K562 (cell line): Measurements from ENCODE around the gene CHST15. TPM values are rescaled to one million over a fixed set of nuclear protein-coding genes. Genes with fewer than 3 reads are reported as not detected.

Experiments used
- ATAC-seq: fragments of 200-7000 bp; cut with Tn5 transposase; 3 replicates; pipeline ENCODE4 v1.9.1; 2020; ENCODE audit warnings: moderate library complexity
- BruUV-seq: library from RNA; stranded (reverse); fragments of 400-500 nt; replicated peaks from 2 replicates; lab custom pipeline; 2021; lab: Mats Ljungman, UMichigan
- CTCF ChIA-PET: fragments of 300-600 bp; formaldehyde crosslinking; extraction: SDS; loops from one replicate; lab custom pipeline; 2021; ENCODE audit warnings: low intra/inter-chr PET ratio; lab: Yijun Ruan, JAX
- POLR2A ChIA-PET: fragments of 300-600, 350-650 bp; sonication (Branson Sonifier 250); formaldehyde crosslinking; extraction: SDS; loops from one replicate; lab custom pipeline; 2021; ENCODE audit warnings: antibody characterized with exemption, inconsistent platforms; lab: Yijun Ruan, JAX
- DNase-seq, 4 experiments: peaks; one replicate each; pipeline versions ENCODE4 v3.0.0 to v3.0.0-alpha.2; 2011 to 2018; ENCODE audit warnings: low spot score in 3 of 4, mixed read lengths in 3 of 4; ENCODE audit errors: extremely low read depth in 1 of 4
- FAIRE-seq: peaks from 2 replicates; lab custom pipeline; 2011; peaks lifted over from hg19 to GRCh38; lab: Jason Lieb, UNC
- H2AFZ ChIP-seq: 2 replicates; pipeline ENCODE4 v1.6.0; 2011; ENCODE audit warnings: low read depth, low read length, control low read depth, inconsistent platforms
- H3K27ac ChIP-seq: fragments of 200-600 bp; 3 replicates; pipeline ENCODE4 v1.8.0; 2011; ENCODE audit warnings: low read depth, mild to moderate bottlenecking, control low read depth, inconsistent platforms, low read length, moderate library complexity, mixed read lengths; ENCODE audit errors: extremely low read depth
- H3K27me3 ChIP-seq, 2 experiments: fragments of 300-600 bp in 1 of 2; 2 replicates in 1 of 2; 3 replicates in 1 of 2; pipeline versions ENCODE4 v1.6.0 to v1.8.0; 2011; ENCODE audit warnings: inconsistent platforms in 2 of 2, low read length in 2 of 2, mild to moderate bottlenecking in 1 of 2, mixed read lengths in 1 of 2, moderate library complexity in 1 of 2; ENCODE audit not compliant: control insufficient read depth in 2 of 2, insufficient read depth in 2 of 2
- H3K36me3 ChIP-seq: fragments of 300-600 bp; 3 replicates; pipeline ENCODE4 v1.8.0; 2011; ENCODE audit warnings: mild to moderate bottlenecking, low read length, inconsistent platforms; ENCODE audit not compliant: control insufficient read depth, insufficient read depth
- H3K4me1 ChIP-seq, 2 experiments: fragments of 200-600 bp in 1 of 2; replicated peaks in 1 of 2; 2 replicates in 1 of 2; 3 replicates in 1 of 2; pipeline versions ENCODE4 v1.5.1 to v1.8.0; 2011; ENCODE audit warnings: inconsistent platforms in 2 of 2, low read length in 2 of 2, mild to moderate bottlenecking in 1 of 2, mixed read lengths in 1 of 2, moderate library complexity in 1 of 2; ENCODE audit not compliant: control insufficient read depth in 2 of 2, insufficient read depth in 2 of 2
- H3K4me2 ChIP-seq: 2 replicates; pipeline ENCODE4 v1.6.1; 2011; ENCODE audit warnings: low read length, control low read depth, inconsistent platforms, mixed read lengths; ENCODE audit not compliant: insufficient read depth
- H3K4me3 ChIP-seq: fragments of 200-600 bp; sonication (generic), shearing (Covaris generic); 2 replicates; pipeline ENCODE4 v1.5.1; 2016; ENCODE audit warnings: control low read depth, inconsistent platforms
- H3K79me2 ChIP-seq: fragments of 200-600 bp; 3 replicates; pipeline ENCODE4 v1.8.0; 2011; ENCODE audit warnings: low read length, inconsistent platforms; ENCODE audit not compliant: control insufficient read depth, insufficient read depth
- H3K9ac ChIP-seq, 2 experiments: 2 replicates each; pipeline versions ENCODE4 v1.6.0 to v1.6.1; 2011; ENCODE audit warnings: low read depth in 2 of 2, low read length in 2 of 2, control low read depth in 1 of 2, inconsistent platforms in 1 of 2, mild to moderate bottlenecking in 1 of 2, mixed read lengths in 1 of 2; ENCODE audit not compliant: insufficient read depth in 1 of 2
- H3K9me1 ChIP-seq: one replicate; pipeline ENCODE4 v1.6.0; 2011; ENCODE audit warnings: inconsistent platforms, mild to moderate bottlenecking, low read length, moderate library complexity; ENCODE audit not compliant: control insufficient read depth, insufficient read depth
- H3K9me3 ChIP-seq: replicated peaks from 2 replicates; pipeline ENCODE4 v1.5.1; 2011; ENCODE audit warnings: low read depth, low read length, inconsistent platforms; ENCODE audit not compliant: control insufficient read depth, insufficient read depth
- H4K20me1 ChIP-seq: replicated peaks from 2 replicates; pipeline ENCODE4 v1.6.1; 2011; ENCODE audit warnings: low read length, inconsistent platforms, mixed read lengths; ENCODE audit not compliant: control insufficient read depth, insufficient read depth
- GATAD2B ChIP-seq: fragments of 450-650 bp; IDR thresholded peaks from 2 replicates; pipeline ENCODE4 v1.6.1; 2017; ENCODE audit warnings: mild to moderate bottlenecking, borderline replicate concordance
- KAT2B ChIP-seq: IDR thresholded peaks from one replicate; pipeline ENCODE4 v1.6.1; 2012; ENCODE audit warnings: low read depth, mild to moderate bottlenecking, control low read depth, inconsistent platforms, low read length, moderate library complexity
- NCOA6 ChIP-seq: fragments of 450-650 bp; IDR thresholded peaks from 2 replicates; pipeline ENCODE4 v1.6.1; 2017; ENCODE audit warnings: mild to moderate bottlenecking
- PTTG1 ChIP-seq: fragments of 450-650 bp; IDR thresholded peaks from 2 replicates; pipeline ENCODE4 v1.6.1; 2016; ENCODE audit warnings: low read depth, mild to moderate bottlenecking, missing genetic modification characterization, missing compliant biosample characterization
- WGBS: fragments of 100-300 bp; shearing (Covaris generic); methylation state at CpG from one replicate; pipeline ENCODE4 v1.1.6; 2016; ENCODE audit warnings: low coverage, mixed read lengths; ENCODE audit not compliant: insufficient coverage; ENCODE audit errors: missing lambda C conversion rate; 5-methylcytosine and 5-hydroxymethylcytosine counted together
- in situ Hi-C: fragments of 300-500 bp; cut with MboI; formaldehyde crosslinking; loops from 4 replicates; pipeline ENCODE4 v1.15.0; 2018; ENCODE audit warnings: inconsistent platforms, mixed read lengths
- intact Hi-C: fragments of 100-400 bp; cut with micrococcal nuclease; formaldehyde crosslinking; loops from 2 replicates; pipeline ENCODE4 v1.14.2; 2022
- polyA plus RNA-seq, 8 experiments: library from polyadenylated mRNA; depleted of rRNA in 4 of 8; stranded (reverse) in 5 of 8; unstranded in 3 of 8; fragments of >200 nt; fragmentation: Nextera tagmentation in 2 of 8; fragmentation: Illumina TruSeq in 1 of 8; extraction: Ambion mirVana in 2 of 8; extraction: Trizol in 1 of 8; gene quantifications; 2 replicates each; pipeline versions ENCODE4 v1.2.1 to v1.2.3, GENCODE V29; 2011 to 2014; ENCODE audit warnings: inconsistent platforms in 1 of 8, missing spikeins in 1 of 8
- total RNA-seq, 7 experiments: library from RNA; depleted of rRNA in 6 of 7; stranded (reverse); fragments of >200 nt in 6 of 7; fragmentation: Illumina TruSeq in 2 of 7; extraction: Trizol in 2 of 7; gene quantifications; 2 replicates each; pipeline versions ENCODE4 v1.2.1 to v1.2.3, GENCODE V29; 2011 to 2021; ENCODE audit warnings: low replicate concordance in 1 of 7
- TF ChIP-seq, protein P1 (sequence below): sonication (generic); formaldehyde crosslinking; IDR thresholded peaks from 2 replicates; pipeline ENCODE4 v1.8.1; 2023; ENCODE audit warnings: mild to moderate bottlenecking, missing genetic modification reagents

CHST15 gene
- total and polyA plus RNA-seq, 9 of the 15 experiments (the other 6 are each of a cell fraction or from before 2014, with no cell fraction given) = 0.04 to 0.16 (median 0.08) TPM

DNA sequence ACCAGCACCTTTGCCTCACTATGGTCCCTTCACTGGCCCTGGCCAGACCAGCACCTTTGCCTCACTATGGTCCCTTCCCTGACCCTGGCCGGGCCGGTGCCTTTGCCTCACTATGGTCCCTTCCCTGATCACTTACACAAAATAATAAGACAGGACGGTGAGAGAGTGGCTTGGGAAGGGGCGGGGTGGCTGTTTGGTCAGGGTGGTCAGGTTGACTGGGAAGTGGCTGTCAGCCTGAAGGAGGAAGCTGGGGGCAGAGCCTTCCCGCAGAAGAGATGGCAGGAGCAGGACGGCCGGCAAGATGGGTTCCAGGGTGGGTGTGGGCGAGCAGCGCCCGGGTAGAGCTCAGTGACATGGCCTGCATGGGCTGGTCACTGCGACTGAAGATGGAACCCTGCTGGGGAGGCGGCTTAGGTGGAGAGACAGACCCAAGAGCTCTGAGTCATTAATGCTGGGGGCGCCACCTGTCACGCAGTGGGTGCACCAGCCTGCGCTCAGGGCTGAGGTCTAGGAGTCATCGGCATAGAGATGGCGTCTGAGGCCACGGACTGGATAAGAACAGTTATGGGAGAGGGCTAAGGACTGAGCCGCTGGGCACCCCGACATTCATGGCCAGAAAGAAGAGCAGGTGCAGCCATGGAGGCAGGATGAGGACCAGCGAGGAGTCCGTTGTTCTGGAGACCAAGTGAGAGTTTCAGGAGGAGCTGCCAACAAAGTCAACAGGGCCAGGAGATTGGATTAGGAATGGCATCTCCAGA is 91.8 kb downstream of the CHST15 start:
- in situ Hi-C loops (loop anchor here (5.0 to 25.0 kb wide), 2 partner anchors 381 to 511 kb away; no protein-coding TSS in a partner anchor), intact Hi-C loops (no loop called here)
- no peak for DNase-seq
- Histone ChIP-seq H3K9ac (no peak overlapping the region), H3K36me3 (no peaks in the 10 kb centered on the region), H3K27me3 (peaks cover 0 to 14% of the 10 kb centered on the region in 2 experiments; a peak in 2 of 5 replicates), H3K79me2 (no peaks in the 10 kb centered on the region), H3K4me2 (no peak overlapping the region), H3K27ac (no peak overlapping the region), H3K9me1 (no peaks in the 10 kb centered on the region), H2AFZ (no peak overlapping the region), H3K4me1 (no peaks in the 10 kb centered on the region), H3K4me3 (no peak overlapping the region), H3K9me3 (no peaks in the 10 kb centered on the region), H4K20me1 (0 out of 2 replicates have a peak, but pooled peaks cover 3% of the 10 kb centered on the region)
- no TSS peak for BruUV-seq
- ChIA-PET CTCF (no interaction called here), POLR2A (interaction anchor here (0.7 kb wide), 1 partner anchor 42 kb away, joined by 3 read pairs; no protein-coding TSS in a partner anchor)
- TF ChIP-seq KAT2B (no peak), PTTG1 (tag) (no peak), GATAD2B (no peak), NCOA6 (no peak)
- TF ChIP-seq, protein P1, sequence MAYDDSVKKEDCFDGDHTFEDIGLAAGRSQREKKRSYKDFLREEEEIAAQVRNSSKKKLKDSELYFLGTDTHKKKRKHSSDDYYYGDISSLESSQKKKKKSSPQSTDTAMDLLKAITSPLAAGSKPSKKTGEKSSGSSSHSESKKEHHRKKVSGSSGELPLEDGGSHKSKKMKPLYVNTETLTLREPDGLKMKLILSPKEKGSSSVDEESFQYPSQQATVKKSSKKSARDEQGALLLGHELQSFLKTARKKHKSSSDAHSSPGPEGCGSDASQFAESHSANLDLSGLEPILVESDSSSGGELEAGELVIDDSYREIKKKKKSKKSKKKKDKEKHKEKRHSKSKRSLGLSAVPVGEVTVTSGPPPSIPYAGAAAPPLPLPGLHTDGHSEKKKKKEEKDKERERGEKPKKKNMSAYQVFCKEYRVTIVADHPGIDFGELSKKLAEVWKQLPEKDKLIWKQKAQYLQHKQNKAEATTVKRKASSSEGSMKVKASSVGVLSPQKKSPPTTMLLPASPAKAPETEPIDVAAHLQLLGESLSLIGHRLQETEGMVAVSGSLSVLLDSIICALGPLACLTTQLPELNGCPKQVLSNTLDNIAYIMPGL = no peak
- 0% methylated on average over 12 of the region's 22 CpGs for WGBS
- ATAC-seq = no peak
- no peak for FAIRE-seq
